Stimulated activated CD8-positive, alpha-beta memory T cell treated with anti-CD3 and anti-CD28 coated beads, Interleukin-7, amount 100 ng/mL, for 4 hours (primary cell): ENCODE measurements around the gene RNU6-1.

Source experiments
- DNase-seq, 2 donors: peaks; one replicate each; pipeline ENCODE4 v3.0.0-alpha.2; 2020; ENCODE audit warnings: low read depth in 2 of 2

The RNU6-1 gene

DNA sequence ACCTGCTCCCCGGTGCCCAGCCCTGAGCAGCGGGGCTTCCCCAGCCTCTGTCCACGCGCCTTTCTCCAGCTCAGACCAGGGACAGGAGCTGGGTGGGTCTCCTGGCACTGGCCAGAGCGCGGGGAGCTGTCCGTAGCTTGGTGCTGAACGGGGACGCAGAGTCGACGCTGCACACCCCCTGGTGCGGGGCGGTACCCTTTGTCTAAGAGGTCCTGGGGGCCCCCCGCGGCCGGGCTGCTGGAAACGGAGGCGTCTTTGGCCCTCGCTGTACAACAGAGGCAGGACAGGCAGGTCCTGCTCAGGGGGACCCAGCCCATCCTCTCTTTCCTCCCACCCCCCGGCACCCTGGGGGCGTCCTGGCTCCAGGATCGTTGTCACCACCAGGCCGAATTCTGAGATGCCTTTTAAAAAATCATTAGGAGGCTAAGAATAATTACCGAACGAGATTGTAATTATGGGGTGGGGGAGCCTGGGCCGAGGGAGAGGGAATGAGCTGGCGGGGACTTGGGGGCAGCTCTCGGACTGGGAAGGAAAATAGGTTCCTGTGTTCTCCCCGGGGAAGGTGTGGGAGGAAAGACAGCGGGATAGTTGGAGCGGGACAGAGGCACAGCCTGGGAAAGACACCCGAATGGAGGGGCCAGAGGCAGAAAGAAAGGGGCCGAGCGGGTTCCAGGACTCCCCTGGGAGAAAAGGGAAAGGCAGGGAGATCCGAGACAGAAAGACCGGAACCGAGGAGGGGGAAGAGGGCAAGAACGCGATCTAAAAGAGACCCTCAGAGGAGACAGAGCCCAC lies 18.7 kb downstream of the RNU6-1 start:
- no peak for DNase-seq

DNA sequence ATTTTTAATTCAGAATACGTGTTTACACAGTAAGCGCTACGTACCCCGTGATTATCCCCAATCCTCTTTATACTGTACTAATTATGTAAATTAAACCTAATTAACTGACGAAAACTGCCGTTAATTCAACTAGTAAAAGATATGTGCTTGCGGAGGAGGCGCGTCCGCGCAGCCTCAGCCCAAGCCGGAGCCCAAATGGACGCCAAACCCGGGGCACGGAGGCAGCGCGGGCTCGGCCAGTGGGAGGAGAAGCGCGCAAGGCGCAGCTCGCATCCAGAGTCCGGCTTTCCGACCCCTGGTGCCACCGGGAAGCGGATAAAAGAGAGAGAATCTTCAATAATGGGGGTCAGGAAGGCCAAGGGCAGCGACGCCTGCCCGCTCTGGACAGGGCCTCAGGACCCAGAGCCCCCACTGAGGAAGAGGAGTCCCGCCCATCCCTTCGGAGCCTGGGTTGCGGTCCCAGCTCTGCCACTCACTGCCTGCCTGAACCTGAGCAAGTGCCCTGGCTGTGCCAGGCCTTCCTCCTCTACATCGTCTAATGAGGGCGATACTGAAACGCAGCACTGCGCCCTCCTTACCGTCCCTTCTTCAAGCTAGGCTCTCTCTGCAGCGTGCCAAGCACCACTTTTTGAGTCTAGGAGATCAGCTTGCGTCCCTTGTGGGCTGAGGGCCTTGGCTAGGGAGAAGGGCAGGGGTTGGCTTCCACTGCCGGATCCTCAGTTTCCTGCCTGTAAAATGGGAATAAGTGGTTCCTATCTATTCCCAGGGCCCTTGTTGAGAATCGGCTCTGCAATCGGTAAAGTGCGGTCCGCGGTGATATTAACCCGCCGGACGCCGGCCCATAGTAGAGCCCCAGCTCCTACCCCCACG lies 19.5 kb downstream of the RNU6-1 start:
- no peak for DNase-seq

DNA sequence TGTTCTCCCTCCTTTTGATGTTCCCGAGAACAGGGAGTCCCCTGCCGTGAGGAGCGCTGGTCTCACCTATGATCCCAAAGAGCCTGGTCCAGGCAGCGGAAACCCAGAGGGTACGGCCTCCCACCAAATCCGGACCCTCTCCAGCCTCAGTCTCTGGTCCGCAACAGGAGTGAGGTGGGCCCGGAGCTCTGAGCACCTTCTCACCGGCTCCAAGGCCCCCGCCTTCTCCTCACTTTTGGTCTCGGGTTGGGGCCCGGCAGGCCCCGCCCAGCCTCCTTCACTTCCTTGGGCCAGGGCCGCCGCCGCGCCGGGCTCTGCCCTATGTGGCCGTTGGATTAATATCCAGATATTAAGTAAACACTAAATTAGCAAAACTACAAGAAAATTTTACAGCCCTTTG lies 20.2 kb downstream of the RNU6-1 start:
- DNase-seq: no peak

DNA sequence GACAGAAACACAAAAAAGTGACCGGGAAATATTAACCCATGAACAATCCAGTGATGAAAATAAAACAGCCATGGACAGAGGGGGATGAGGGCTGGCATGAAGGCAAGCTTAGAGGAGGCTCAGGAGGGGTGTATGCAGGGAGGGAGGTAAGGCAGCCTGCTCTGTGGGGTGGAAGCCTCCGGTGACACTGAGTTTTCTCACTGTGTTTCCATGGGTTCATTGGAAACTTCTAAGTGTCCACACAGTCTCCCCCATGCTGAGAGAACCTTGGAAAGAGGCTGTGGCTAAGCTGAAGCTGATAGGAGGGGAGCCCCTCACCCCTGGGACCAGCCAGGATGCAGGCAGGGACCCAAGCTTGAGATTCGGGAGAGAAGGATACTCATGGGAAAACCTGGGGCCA lies 21.4 kb downstream of the RNU6-1 start:
- DNase-seq: no peak

DNA sequence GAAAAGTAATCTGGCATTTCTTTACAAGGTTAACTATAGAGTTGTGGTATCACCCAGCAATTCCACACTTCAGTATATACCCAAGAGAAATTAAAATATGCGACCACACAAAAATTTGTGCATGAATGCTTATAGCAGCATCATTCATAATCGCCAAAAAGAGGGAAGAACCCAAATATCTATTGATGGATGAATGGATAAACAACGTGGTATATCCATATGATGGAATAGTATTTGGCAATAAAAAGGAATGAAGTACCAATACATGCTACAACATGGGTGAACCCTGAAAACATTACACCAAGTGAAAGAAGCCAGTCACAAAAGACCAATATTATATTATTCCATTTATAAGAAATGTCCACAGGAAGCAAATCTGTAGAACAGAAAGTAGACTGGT lies 23.2 kb downstream of the RNU6-1 start:
- no peak for DNase-seq

DNA sequence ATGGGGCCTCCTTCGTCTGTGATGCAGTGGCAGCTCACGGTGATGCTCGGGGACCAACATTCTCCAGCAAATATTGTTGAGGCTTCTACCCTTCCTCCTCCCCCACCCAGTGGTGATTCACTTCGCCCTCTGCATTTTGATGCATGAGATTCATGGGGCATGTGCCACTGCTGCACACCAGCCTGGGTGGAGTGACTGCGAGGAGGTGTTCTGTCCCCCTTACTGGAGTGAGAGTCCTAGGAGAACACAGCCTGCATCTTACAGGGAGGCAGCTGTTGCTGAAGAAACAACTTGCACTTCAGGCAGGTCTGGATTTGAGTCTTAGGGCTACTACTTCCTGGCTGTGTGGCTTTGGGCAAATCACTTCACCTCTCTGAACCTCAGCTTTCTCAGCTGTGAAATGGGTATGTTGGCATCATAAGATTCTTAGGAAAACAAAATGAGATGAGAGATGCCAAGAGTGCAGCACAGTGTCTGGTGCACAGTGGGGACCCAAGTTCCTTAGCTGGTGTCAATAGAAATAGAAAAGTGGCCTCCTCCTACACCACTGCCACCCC lies 24.7 kb downstream of the RNU6-1 start:
- no peak for DNase-seq

DNA sequence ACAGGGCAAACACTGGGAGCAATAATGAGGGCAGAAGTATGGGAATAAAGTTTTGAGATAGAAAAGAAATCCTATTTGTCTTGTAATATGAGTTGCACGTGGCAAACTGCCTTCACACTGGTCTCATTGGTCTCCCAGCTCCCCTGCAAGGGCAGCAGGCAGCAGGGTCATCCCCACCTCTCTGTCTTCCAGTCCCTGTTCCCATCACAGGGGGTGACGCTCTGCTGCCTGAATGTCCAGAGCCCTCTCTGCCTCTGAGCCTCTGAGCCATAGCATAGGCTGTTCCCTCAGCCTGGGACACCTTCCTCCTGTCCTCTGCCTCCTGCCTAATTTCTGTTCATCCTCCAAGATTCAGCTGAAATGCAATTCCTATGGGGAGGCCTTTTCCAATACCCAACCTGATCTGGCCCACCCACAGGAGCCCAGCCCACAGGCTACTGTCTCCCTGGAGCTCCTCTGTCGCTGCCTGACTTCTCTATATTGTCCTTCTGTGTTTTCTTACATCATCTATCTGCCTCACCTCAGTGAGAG lies 26.7 kb downstream of the RNU6-1 start:
- DNase-seq: no peak

DNA sequence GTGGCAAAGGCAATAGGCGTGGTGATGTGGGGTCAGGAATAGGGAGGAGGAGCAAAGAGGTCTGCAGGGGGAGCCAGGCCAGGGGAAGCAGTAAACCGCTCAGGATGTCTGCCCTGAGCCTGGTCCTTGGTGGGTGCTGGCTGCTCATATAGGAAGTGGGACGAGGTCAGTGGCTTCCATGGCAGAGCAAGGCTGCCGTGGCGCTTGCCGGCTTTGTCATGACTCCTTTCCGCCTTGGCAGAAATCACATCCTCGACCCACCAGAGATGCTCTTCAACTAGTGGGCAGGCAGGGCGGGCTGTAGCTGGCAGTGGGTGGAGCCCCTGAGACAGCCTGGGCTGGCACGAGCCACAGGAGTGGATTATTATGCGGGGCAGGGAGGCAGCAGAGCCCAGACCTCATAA lies 27.6 kb downstream of the RNU6-1 start:
- no peak for DNase-seq

DNA sequence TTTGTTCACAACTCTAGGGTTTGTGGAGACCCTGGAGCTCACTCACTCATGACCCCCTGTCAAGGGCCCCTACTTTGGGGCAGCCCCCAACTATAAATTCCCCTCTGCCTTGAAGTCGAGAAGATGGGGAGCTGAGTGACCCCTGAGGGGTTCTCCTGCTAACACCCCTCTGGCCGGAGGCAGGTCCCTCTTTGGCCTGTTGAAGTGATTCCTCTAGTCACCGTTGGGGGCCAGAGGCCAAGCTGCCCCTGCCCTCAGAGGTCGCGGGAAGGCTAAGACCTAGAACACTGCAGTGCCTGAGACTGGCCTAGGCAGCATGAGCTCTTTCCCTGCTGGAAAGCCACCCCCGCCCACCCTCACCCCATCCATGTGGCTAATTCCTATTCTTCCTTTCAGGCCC lies 30.0 kb downstream of the RNU6-1 start:
- no peak for DNase-seq

DNA sequence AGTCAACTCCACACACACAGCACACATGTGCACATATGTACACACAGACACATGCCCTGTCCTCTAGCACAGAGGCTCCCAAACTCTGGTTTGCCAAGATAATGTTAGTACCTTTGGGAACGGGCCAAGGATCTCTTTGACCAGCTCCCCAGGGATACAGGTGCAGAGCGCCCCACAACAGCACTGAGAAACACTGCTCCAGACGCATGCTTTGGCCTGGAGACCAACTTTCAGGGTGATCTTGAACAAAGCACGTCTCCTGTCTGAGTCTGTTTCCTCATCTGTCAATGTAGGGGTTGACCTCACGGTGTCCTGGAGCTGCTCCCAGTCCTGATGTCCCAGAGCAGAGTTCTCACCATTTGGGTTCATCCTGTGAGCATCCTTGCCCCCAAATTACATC lies 30.4 kb downstream of the RNU6-1 start:
- DNase-seq: no peak

DNA sequence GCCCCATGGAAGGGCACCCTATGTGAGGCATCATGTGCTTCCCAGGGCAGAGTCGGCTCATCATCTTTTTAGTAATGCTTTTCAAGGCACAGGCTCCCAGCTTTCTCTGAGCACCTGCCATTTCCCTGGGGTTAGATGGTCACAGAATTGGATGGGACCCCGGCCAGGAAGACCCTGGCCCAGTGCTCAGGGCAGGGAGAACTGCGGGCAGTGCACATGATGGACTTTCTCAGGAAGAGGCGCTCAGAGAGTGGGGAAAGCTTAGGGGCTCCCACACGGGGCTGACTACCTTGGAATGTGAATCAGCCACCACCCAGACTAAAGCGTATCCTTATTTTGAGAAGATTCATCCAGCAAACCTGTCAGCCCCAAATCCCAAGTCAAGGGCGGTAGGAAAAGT lies 31.0 kb downstream of the RNU6-1 start:
- DNase-seq: no peak

DNA sequence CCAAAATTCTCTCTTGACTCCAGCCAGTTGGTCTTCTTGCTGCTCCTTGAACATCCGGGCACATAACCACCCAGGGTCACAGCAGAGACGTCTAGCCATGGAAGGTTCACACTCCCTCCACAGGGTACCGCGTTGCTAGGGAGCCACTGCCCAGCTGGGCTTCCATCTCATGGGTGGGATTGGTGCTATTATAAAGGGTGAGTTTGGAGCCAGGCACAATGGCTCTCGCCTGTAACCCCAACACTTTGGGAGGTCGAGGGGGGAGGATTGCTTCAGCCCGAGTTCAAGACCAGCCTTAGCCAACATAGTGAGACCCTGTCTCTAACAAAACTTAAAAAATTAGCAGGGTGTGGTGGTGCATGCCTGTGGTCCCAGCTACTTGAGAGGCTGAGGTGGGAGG lies 32.0 kb downstream of the RNU6-1 start:
- no peak for DNase-seq

DNA sequence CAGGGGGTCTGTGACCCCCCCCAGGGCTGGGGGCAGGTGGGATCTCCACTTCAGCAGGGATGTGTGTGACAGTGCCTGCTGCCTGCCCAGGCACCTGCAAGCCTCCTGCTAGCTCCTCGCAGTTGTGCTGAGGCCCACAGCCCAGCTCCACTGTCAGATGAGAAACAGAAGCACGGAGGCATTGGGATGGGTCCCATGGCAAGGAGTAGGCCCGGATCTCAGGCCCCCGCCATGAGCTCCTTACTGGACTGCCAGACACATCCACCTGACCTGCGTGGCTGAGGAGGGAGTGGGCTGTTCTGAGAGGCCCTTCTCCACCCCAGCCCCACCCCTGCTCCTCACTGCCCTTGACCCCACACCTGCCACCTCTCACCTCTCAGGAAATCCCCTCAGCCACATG lies 32.7 kb downstream of the RNU6-1 start:
- no peak for DNase-seq

DNA sequence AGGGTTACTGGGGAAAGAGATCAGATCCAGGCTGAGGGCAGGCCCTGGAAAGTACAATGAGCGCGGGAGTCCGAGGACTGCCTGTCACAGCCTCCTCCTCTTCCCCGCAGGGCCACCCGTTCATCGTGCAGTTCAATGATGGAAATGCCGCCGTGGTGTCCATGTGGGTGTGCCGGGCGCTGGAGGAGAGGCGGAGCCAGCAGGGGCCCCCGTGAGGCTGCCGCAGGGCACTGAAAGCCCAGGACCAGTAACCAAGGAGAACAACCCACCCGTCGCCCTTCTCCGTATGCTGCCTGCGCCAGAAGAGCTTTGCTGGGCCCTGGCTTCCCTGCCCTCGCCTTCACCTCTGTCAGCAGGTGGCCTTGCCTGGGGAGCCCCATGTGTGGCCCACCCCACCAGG lies 33.3 kb downstream of the RNU6-1 start:
- DNase-seq: no peak

DNA sequence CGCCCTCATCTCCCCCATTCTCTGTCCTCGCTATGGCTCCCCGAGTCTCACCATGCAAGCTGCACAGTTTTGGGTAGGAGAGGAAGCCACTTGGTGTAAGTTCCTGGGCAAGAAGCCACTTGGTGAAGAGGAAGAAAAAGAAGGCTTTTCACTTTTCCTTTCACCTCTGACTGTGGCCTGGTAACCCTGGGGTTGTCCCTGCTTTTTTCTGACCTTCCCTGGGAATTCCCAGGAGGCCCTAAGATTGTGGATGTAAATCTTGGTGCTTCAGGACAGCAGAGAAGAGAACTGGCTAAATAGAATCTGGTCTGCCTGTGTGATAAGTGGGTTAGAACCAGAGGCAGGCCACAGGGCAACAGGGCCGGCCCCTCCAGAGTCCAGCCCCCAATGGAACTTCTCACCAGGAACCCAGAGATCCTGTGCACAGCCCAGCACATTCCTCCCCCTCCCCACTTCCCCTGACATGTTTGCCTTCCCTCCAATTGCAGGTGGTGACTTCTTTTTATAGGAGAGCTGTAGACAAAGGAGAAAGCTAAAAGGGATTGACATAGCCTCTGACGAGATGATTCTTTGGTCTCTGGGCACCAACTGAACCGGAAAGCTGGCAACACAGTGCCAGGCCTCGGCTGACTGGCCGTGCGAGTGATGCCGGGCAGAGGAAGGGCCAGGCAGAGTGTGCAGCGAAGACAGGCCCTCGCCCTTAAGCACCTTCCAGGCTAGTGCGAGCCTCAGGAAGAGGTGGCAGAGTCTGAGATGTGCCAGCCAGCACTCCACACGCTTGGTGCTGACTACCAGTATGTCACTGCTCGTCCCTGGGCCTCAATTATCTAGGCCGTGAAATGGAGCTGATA lies 34.0 kb downstream of the RNU6-1 start:
- DNase-seq: no peak

DNA sequence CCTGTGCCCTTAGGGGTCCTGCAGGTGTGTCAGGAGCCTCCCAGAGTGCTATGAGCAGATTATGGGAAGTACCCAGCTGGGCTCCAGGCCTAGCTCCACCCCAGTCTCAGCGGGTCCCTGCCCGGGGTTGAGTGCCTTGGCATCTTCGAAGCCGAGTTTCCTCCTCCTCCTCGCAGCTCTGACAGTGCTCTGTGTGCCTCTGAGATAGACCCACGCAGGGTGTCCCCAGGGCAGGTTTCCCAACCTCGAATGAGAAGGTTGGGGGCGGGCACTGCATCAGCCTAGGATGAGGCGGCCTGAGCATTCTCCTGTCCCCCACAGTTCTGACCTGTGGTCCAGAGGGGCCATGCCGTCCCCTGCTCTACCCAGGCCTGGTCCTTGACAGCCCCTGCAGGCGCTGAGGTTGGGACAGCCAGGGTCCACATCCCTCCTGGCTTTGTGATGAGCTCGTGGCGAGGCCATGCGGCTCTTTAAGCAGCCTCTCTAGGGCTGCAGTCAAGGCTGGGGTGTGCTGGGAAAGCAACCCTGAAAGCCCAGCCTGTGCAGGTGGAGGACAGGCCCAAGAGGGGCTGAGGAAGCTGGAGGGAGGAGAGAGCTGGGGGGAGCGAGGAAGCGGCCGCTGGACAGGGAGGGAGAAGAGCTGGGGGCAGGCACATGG lies 34.7 kb downstream of the RNU6-1 start:
- DNase-seq: no peak

DNA sequence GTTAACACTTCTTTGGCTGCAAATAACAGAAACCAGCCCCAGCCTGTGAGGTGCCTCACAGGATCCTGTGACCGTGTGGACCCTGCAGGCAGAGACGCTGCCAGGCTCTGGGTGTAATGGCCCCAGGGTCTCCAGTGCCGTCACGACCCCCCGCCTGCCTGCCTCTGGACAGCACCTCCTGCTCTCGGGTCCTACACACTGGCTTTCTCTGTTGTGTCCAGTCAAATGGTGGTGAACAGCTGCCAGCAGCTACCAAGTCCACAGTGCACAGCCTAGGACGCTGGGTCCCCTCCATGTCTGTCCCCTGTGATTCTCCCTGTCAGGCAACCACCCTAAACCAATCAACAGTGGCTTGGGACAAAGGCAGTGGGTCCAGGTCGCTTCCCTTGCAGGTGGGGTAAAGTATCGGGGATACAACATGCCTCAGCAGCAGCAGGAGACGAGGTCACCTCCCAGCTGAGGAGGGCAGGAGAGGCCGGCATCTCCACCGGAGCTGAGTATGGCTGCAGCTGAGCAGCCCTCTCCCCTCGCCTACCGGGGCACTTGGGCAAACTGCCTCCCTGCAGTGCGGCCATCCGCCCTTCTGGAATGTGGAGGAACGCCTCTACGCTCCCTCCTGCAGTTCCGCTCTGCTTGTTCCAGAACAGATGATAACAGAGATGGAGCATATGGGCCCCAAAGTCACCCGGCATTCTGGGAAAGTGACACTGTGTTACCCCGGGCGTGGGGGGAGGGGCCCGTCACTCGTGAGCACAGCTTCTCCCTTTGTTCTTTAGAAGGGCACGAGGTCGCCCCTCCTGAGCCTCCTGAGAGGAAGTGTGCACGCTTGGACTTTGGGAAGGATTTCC lies 35.6 kb downstream of the RNU6-1 start:
- no peak for DNase-seq

DNA sequence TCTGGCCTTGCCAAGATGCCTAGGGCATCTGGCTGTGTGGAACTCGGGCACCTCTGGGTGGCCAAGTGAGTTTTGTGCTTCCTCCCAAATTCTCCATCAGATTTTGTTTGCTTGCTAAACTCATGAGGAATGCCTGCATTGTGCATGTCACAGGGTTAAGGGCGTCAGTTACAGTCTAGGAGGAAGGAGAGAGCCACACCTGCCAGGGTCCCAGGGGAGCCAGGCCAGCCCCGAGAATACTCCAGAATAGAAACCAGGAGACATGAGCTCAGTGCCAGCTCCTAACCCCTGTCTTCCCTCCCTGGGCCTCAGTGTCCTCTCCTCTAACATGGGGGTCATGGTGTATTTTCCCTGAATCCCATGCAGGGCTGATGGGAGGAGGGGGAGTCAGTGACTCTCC lies 36.5 kb downstream of the RNU6-1 start:
- DNase-seq: no peak

DNA sequence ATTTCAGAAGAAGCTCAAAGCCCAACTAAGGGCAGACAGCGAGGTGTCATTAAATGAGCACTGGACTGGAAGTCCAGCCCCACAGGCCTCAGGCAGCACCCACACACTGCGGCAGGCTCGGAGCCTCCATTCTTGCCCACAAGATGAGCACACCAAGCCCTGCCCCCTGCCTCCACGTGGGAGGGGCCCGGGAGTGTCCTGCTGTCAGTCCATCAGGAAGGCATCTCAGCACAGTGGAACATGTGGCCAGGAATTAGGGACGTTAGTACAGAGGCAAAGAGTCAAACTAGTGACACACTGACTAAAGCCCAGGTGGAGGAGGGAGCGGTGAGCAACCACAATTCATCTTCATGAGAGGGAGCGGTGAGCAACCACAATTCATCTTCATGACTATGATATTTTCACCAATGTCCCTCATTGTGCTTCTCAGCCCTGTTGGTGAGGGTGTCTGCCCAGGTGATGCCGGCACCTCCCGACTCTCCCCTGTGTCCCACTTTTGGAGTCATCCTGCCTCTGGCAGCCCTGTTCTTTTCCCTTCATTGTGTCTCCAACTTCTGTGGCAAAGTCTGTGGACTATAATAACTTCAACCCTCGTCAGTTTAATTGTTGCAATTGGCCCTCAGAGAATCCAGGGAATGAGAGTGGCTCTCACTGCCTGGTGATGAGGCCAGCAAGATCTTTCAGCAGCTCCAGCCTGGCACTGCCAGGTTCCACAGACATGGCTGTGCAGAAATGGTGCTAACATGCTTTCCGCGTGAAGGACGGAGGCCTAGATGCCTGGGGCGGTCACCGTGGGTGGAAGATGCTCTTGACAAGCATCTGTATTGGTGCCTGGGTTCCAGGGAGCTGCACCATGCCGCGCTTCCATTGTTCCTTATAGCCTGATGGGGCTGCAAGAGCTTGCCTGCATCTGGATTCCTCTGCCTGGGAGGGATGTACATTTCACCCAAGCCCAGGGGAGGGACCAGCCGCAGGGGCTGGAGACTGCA lies 37.6 kb downstream of the RNU6-1 start:
- DNase-seq: no peak
